Astrocyte of the spinal cord (primary cell): ENCODE results near the gene SKIL.

Experiments used
- DNase-seq: peaks from one replicate; pipeline ENCODE4 v3.0.0; 2011; ENCODE audit warnings: low read depth, low spot score
- H3K4me3 ChIP-seq: 2 replicates; pipeline ENCODE4 v1.5.1; 2011; ENCODE audit warnings: low read depth, mild to moderate bottlenecking, low read length, moderate library complexity
- in situ Hi-C: cut with HindIII; loops from 2 replicates; pipeline ENCODE4 v1.10.0; 2017; ENCODE audit warnings: low sequenced_read_pairs
- TF ChIP-seq, protein P1 (sequence below): IDR thresholded peaks from 2 replicates; pipeline ENCODE4 v1.5.1; 2012; ENCODE audit warnings: low read depth, mild to moderate bottlenecking, low read length, inconsistent platforms

SKIL gene

DNA sequence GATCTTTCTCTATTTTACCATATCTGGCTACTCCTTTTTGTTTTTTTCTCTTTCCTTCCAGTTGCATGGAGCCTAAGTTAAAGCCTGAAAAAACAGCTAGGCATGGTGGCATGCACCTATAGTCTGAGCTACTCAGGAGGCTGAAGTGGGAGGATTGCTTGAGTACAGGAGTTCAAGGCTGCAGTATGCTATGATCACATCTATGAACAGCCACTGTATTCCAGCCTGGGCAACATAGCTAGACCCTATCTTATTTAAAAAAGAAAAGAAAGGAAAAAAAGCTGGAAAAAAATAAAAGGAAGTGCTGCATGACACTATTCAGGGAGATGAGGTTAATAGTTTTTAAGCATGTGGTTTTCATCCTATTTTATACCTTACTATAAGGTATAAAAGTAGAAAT lies 4.0 kb upstream of the SKIL start:
- DNase-seq = no peak
- in situ Hi-C loops = no loop called here
- no peak overlapping the region for H3K4me3 ChIP-seq
- TF ChIP-seq, protein P1, sequence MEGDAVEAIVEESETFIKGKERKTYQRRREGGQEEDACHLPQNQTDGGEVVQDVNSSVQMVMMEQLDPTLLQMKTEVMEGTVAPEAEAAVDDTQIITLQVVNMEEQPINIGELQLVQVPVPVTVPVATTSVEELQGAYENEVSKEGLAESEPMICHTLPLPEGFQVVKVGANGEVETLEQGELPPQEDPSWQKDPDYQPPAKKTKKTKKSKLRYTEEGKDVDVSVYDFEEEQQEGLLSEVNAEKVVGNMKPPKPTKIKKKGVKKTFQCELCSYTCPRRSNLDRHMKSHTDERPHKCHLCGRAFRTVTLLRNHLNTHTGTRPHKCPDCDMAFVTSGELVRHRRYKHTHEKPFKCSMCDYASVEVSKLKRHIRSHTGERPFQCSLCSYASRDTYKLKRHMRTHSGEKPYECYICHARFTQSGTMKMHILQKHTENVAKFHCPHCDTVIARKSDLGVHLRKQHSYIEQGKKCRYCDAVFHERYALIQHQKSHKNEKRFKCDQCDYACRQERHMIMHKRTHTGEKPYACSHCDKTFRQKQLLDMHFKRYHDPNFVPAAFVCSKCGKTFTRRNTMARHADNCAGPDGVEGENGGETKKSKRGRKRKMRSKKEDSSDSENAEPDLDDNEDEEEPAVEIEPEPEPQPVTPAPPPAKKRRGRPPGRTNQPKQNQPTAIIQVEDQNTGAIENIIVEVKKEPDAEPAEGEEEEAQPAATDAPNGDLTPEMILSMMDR = no peak

- no peak overlapping the region for H3K4me3 ChIP-seq
- no peak for DNase-seq
- in situ Hi-C loops = no loop called here
- TF ChIP-seq, protein P1 = no peak
These were observed 2.8 kb upstream of the SKIL start for GRCh38 chr3:170354760-170355159.

GRCh38 chr3:170355738-170356595 lies 1.5 kb upstream of the SKIL start:
- in situ Hi-C loops = no loop called here
- H3K4me3 ChIP-seq = peak overlapping the region; percentile 34
- TF ChIP-seq, protein P1 = no peak

GRCh38 chr3:170356596-170357175 lies 829 bp upstream of the SKIL start:
- H3K4me3 ChIP-seq = peak overlapping the region; percentile 34
- peak; percentile 83 for DNase-seq
- TF ChIP-seq, protein P1 = no peak
- in situ Hi-C loops = no loop called here

More at GRCh38 chr3:170355738-170356595, 1.5 kb upstream of the SKIL start:
- peak; percentile 69 for DNase-seq

- in situ Hi-C loops = no loop called here
- H3K4me3 ChIP-seq = peak overlapping the region; percentile 87
- TF ChIP-seq, protein P1 = peak; percentile 55
- DNase-seq = peak; percentile 75
These were observed 811 bp downstream of the SKIL start for GRCh38 chr3:170358042-170359010.

DNA sequence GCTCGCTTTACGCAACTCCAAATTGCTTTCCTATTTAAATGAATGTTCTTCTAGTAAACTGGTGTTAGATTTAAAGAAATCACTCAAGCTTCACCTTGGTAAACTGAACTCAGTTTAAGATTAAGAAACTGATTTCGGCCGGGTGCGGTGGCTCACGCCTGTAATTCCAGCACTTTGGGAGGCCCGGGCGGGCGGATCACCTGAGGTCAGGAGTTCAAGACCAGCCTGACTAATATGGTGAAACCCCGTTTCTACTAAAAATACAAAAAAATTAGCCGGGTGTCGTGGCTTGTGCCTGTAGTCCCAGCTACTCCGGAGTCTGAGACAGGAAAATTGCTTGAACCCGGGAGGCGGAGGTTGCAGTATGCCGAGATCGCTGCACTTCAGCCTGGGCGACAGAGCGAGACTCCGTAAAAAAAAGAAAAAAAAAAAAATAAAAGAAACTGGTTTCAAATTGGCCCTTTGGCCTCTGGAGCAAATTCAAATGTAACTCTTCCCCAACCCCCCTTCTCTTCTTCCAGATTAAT lies 1.7 kb downstream of the SKIL start:
- TF ChIP-seq, protein P1 = no peak
- in situ Hi-C loops = no loop called here
- peak; percentile 37 for DNase-seq
- H3K4me3 ChIP-seq = peak overlapping the region; percentile 87
